Heart left ventricle (tissue), 13 donors: ENCODE results near the gene RARRES1.

Experiments used
- CTCF ChIP-seq, 12 donors: fragments of 200-600 bp; sonication (generic) in 4 of 12; IDR thresholded peaks; one replicate each; pipeline versions ENCODE4 v1.5.0 to v1.8.0; 2018 to 2022; ENCODE audit warnings: antibody characterized with exemption in 12 of 12, mild to moderate bottlenecking in 5 of 12
- POLR2A ChIP-seq, 2 donors: fragments of 450-650 bp; IDR thresholded peaks; one replicate each; pipeline ENCODE4 v1.6.1; 2017; ENCODE audit warnings: antibody characterized with exemption in 2 of 2, mild to moderate bottlenecking in 2 of 2, moderate library complexity in 2 of 2
- donor health status: ischemic (EF 13 %, LVEDD 7.1; RV severe dilation, severe dysfunction).
- donor health status: DM: no; HTN: yes; CAD: no.
- donor health status: DM: no; HTN: no; CAD: no.
- donor health status: ischemic (EF 25% LVEDD 6.9; RV normal size, moderate dysfunction).
- donor health status: ischemic (EF 25% LVEDD 5.7; RV mildly dilated, moderate dysfunction).
- donor health status: ischemic (EF 35%, LVEDD 5.7; RV mildly dilated, moderate dysfunction).
- donor health status: nonischemic (EF 11% LVEDD 7.7; RV severe dilation, severe dysfunction).
- donor health status: DM: yes; HTN: yes; CAD: no.
- donor health status: PGD.
- donor health status: ischemic (EF 29% LVEDD 5.4; RV normal size, mild dysfunction).
- donor health status: nonischemic (EF 23%, LVEDD 6.1; RV moderate dilation, normal function).

GRCh38 chr3:158770741-158771350 is 38.6 kb upstream of the RARRES1 start:
- TF ChIP-seq CTCF (IDR thresholded peaks at IDR 0.05) (no peak), POLR2A (IDR thresholded peaks at IDR 0.05) (no peak)
